Neuronal stem cell (in vitro differentiated cells): ENCODE results near the gene VAC14.

Source experiments
- DNase-seq: peaks from one replicate; pipeline ENCODE4 v3.0.0-alpha.2; 2013; ENCODE audit warnings: low spot score
- H2AFZ ChIP-seq: one replicate; pipeline ENCODE4 v1.6.1; 2013; ENCODE audit warnings: mild to moderate bottlenecking, low read length, inconsistent platforms
- H2AK5ac ChIP-seq: 2 replicates; pipeline ENCODE4 v1.6.1; 2013; ENCODE audit warnings: low read depth, mild to moderate bottlenecking, inconsistent platforms, low read length, moderate library complexity, mixed read lengths
- H2BK120ac ChIP-seq: 2 replicates; pipeline ENCODE4 v1.6.1; 2013; ENCODE audit warnings: low read depth, mild to moderate bottlenecking, inconsistent platforms, low read length, moderate library complexity, mixed read lengths
- H2BK12ac ChIP-seq: one replicate; pipeline ENCODE4 v1.6.1; 2013; ENCODE audit warnings: low read length, inconsistent platforms
- H2BK15ac ChIP-seq: 2 replicates; pipeline ENCODE4 v1.6.1; 2013; ENCODE audit warnings: mild to moderate bottlenecking, low read length, inconsistent platforms, mixed read lengths
- H2BK5ac ChIP-seq: one replicate; pipeline ENCODE4 v1.6.1; 2013; ENCODE audit warnings: inconsistent platforms, mild to moderate bottlenecking, low read length, moderate library complexity
- H3K14ac ChIP-seq: one replicate; pipeline ENCODE4 v1.6.1; 2013; ENCODE audit warnings: low read length, inconsistent platforms
- H3K18ac ChIP-seq: 2 replicates; pipeline ENCODE4 v1.6.1; 2013; ENCODE audit warnings: low read length, inconsistent platforms
- H3K23ac ChIP-seq: 2 replicates; pipeline ENCODE4 v1.6.1; 2013; ENCODE audit warnings: low read depth, mild to moderate bottlenecking, mixed read lengths, low read length, inconsistent platforms; ENCODE audit not compliant: poor library complexity
- H3K27ac ChIP-seq: replicated peaks from 3 replicates; pipeline ENCODE4 v1.5.1; 2013; ENCODE audit warnings: low read length, inconsistent platforms
- H3K27me3 ChIP-seq, 3 experiments: 2 replicates each; pipeline ENCODE4 v1.6.1; 2013; ENCODE audit warnings: low read length in 3 of 3, mild to moderate bottlenecking in 2 of 3, inconsistent platforms in 1 of 3, low read depth in 1 of 3, mixed read lengths in 1 of 3, moderate library complexity in 1 of 3; ENCODE audit not compliant: control insufficient read depth in 3 of 3, insufficient read depth in 3 of 3
- H3K36me3 ChIP-seq, 2 donors: replicated peaks in 1 of 2; 2 replicates each; pipeline ENCODE4 v1.6.1; 2013; ENCODE audit warnings: low read length in 2 of 2; ENCODE audit not compliant: control insufficient read depth in 2 of 2, insufficient read depth in 2 of 2
- H3K4ac ChIP-seq: 2 replicates; pipeline ENCODE4 v1.6.1; 2013; ENCODE audit warnings: inconsistent platforms, mild to moderate bottlenecking, low read length, moderate library complexity
- H3K4me1 ChIP-seq, 2 donors: 1 replicate in 1 of 2; 2 replicates in 1 of 2; pipeline ENCODE4 v1.6.1; 2013; ENCODE audit warnings: low read length in 2 of 2, low read depth in 1 of 2; ENCODE audit not compliant: control insufficient read depth in 2 of 2, insufficient read depth in 1 of 2
- H3K4me2 ChIP-seq: one replicate; pipeline ENCODE4 v1.6.1; 2013; ENCODE audit warnings: mild to moderate bottlenecking, low read length, inconsistent platforms; ENCODE audit not compliant: insufficient read depth, poor library complexity, severe bottlenecking
- H3K4me3 ChIP-seq, 2 donors: 2 replicates each; pipeline ENCODE4 v1.5.1; 2013; ENCODE audit warnings: low read length in 2 of 2, mild to moderate bottlenecking in 2 of 2, inconsistent platforms in 1 of 2, moderate library complexity in 1 of 2
- H3K79me1 ChIP-seq: one replicate; pipeline ENCODE4 v1.6.1; 2013; ENCODE audit warnings: low read depth, mild to moderate bottlenecking, inconsistent platforms, low read length, moderate library complexity
- H3K9ac ChIP-seq: one replicate; pipeline ENCODE4 v1.6.1; 2013; ENCODE audit warnings: mild to moderate bottlenecking, low read depth, low read length, inconsistent platforms; ENCODE audit not compliant: poor library complexity
- H3K9me3 ChIP-seq, 2 donors: replicated peaks in 1 of 2; 2 replicates each; pipeline versions ENCODE3 to v1.6.1; 2013; ENCODE audit warnings: low read length in 2 of 2, mild to moderate bottlenecking in 2 of 2, inconsistent platforms in 1 of 2, low read depth in 1 of 2, mixed read lengths in 1 of 2, moderate library complexity in 1 of 2; ENCODE audit not compliant: control insufficient read depth in 2 of 2, insufficient read depth in 1 of 2
- H4K8ac ChIP-seq: one replicate; pipeline ENCODE4 v1.6.1; 2013; ENCODE audit warnings: low read depth, mild to moderate bottlenecking, inconsistent platforms, low read length, moderate library complexity
- H4K91ac ChIP-seq: one replicate; pipeline ENCODE4 v1.6.1; 2013; ENCODE audit warnings: low read length, low read depth, mild to moderate bottlenecking, inconsistent platforms; ENCODE audit not compliant: poor library complexity
- WGBS, 2 donors: extraction: QIAGEN DNeasy Blood & Tissue Kit; methylation state at CpG; one replicate each; pipeline ENCODE4 v1.1.7; 2013; ENCODE audit warnings: missing lambda C conversion rate in 2 of 2, mixed read lengths in 1 of 2; ENCODE audit not compliant: insufficient read length in 2 of 2, insufficient replicate concordance in 1 of 2; ENCODE audit errors: extremely low coverage in 2 of 2; 5-methylcytosine and 5-hydroxymethylcytosine counted together

The VAC14 gene

GRCh38 chr16:70754371-70754770 is 46.6 kb downstream of the VAC14 start:
- peak overlapping the region; percentile 23 for H3K18ac ChIP-seq
- no peak overlapping the region for H2AK5ac ChIP-seq
- no peak overlapping the region for H4K91ac ChIP-seq
- H2BK120ac ChIP-seq: no peak overlapping the region
- no peak overlapping the region for H4K8ac ChIP-seq
- H2AFZ ChIP-seq: no peak overlapping the region
- H2BK5ac ChIP-seq: no peak overlapping the region
- H3K4ac ChIP-seq: no peak overlapping the region
- no peak overlapping the region for H2BK12ac ChIP-seq
- no peak overlapping the region for H3K27ac ChIP-seq
- H3K4me2 ChIP-seq: no peak overlapping the region
- no peak for DNase-seq
- no peak overlapping the region for H3K23ac ChIP-seq
- 100% methylated on average over 1 of the region's 11 CpGs; no CpG with 5 or more reads in 1 of the 2 donors for WGBS, 2 donors
- no peaks in the 10 kb centered on the region for H3K27me3 ChIP-seq
- H3K9me3 ChIP-seq: no peaks in the 10 kb centered on the region
- H3K36me3 ChIP-seq: peaks cover 5 to 35% of the 10 kb centered on the region in 2 donors
- no peaks in the 10 kb centered on the region for H3K79me1 ChIP-seq
- H3K4me1 ChIP-seq: peaks cover 14 to 21% of the 10 kb centered on the region in 2 donors
- no peak overlapping the region for H3K14ac ChIP-seq
- H3K4me3 ChIP-seq: no peak overlapping the region
- H3K9ac ChIP-seq: no peak overlapping the region
- no peak overlapping the region for H2BK15ac ChIP-seq

- Histone ChIP-seq H2AK5ac (peak overlapping the region; percentile 36), H2BK120ac (no peak overlapping the region), H3K4me3 (no peak overlapping the region), H4K8ac (no peak overlapping the region), H2BK15ac (no peak overlapping the region), H3K27me3 (no peaks in the 10 kb centered on the region), H3K18ac (peak overlapping the region; percentile 23), H2BK5ac (no peak overlapping the region), H3K4me1 (peaks cover 13 to 27% of the 10 kb centered on the region in 2 donors), H2BK12ac (no peak overlapping the region), H3K4ac (no peak overlapping the region), H3K9me3 (no peaks in the 10 kb centered on the region), H3K79me1 (no peaks in the 10 kb centered on the region), H3K4me2 (no peak overlapping the region), H3K27ac (no peak overlapping the region), H3K36me3 (peaks cover 5 to 30% of the 10 kb centered on the region in 2 donors), H3K9ac (no peak overlapping the region), H3K14ac (no peak overlapping the region), H2AFZ (no peak overlapping the region), H4K91ac (no peak overlapping the region), H3K23ac (no peak overlapping the region)
- WGBS, 2 donors: no CpG with 5 or more reads among the region's 8 CpGs
- no peak for DNase-seq
Measured at GRCh38 chr16:70753694-70754325, 47.1 kb downstream of the VAC14 start.

- no peak overlapping the region for H3K18ac ChIP-seq
- H3K4ac ChIP-seq: no peak overlapping the region
- DNase-seq: no peak
- H3K36me3 ChIP-seq: peaks cover 5 to 24% of the 10 kb centered on the region in 2 donors
- no peak overlapping the region for H2BK5ac ChIP-seq
- H3K23ac ChIP-seq: no peak overlapping the region
- peaks cover 12 to 30% of the 10 kb centered on the region in 2 donors for H3K4me1 ChIP-seq
- H4K91ac ChIP-seq: no peak overlapping the region
- H3K4me3 ChIP-seq: no peak overlapping the region
- no peak overlapping the region for H2AK5ac ChIP-seq
- H3K79me1 ChIP-seq: no peaks in the 10 kb centered on the region
- no peaks in the 10 kb centered on the region for H3K9me3 ChIP-seq
- no peak overlapping the region for H2BK12ac ChIP-seq
- no peaks in the 10 kb centered on the region for H3K27me3 ChIP-seq
- no peak overlapping the region for H2BK120ac ChIP-seq
- WGBS, 2 donors: no CpG with 5 or more reads among the region's 6 CpGs
- H3K14ac ChIP-seq: no peak overlapping the region
- no peak overlapping the region for H3K27ac ChIP-seq
- H4K8ac ChIP-seq: no peak overlapping the region
- H2AFZ ChIP-seq: no peak overlapping the region
- H2BK15ac ChIP-seq: no peak overlapping the region
- H3K9ac ChIP-seq: no peak overlapping the region
- no peak overlapping the region for H3K4me2 ChIP-seq
Measured at GRCh38 chr16:70753228-70753627, 47.7 kb downstream of the VAC14 start.

GRCh38 chr16:70752426-70752825 is 48.5 kb downstream of the VAC14 start:
- Histone ChIP-seq H3K27me3 (no peaks in the 10 kb centered on the region), H3K18ac (no peak overlapping the region), H3K36me3 (peaks cover 5 to 16% of the 10 kb centered on the region in 2 donors), H3K14ac (no peak overlapping the region), H3K4me2 (no peak overlapping the region), H2BK5ac (no peak overlapping the region), H4K91ac (no peak overlapping the region), H2AFZ (no peak overlapping the region), H3K27ac (no peak overlapping the region), H3K9me3 (no peaks in the 10 kb centered on the region), H3K23ac (no peak overlapping the region), H4K8ac (no peak overlapping the region), H2AK5ac (no peak overlapping the region), H3K79me1 (no peaks in the 10 kb centered on the region), H3K4ac (no peak overlapping the region), H3K9ac (peak overlapping the region; percentile 50), H2BK120ac (no peak overlapping the region), H2BK12ac (no peak overlapping the region), H3K4me1 (peaks cover 12 to 34% of the 10 kb centered on the region in 2 donors), H3K4me3 (no peak overlapping the region), H2BK15ac (no peak overlapping the region)
- no CpG with 5 or more reads among the region's 10 CpGs for WGBS, 2 donors
- DNase-seq: no peak
